ENCODE results near the gene TRIM54. TPM values are rescaled to one million over a fixed set of nuclear protein-coding genes. Genes with fewer than 3 reads are reported as not detected.

Gene TRIM54
- total RNA-seq, 1 donor from 2014 or later = not detected

GRCh38 chr2:27238976-27239375 is 43.3 kb upstream of the TRIM54 start:
- H3K36me3 Mint-ChIP-seq (ENCODE audit: low read depth, unreplicated experiment) = peaks cover 46% of the 10 kb centered on the region
- no peak for TF ChIP-seq CTCF (IDR thresholded peaks at IDR 0.05; ENCODE audit: unreplicated experiment)
- H3K4me1 Mint-ChIP-seq (ENCODE audit: unreplicated experiment) = no peaks in the 10 kb centered on the region
- no peaks in the 10 kb centered on the region for H3K9me3 Mint-ChIP-seq (ENCODE audit: unreplicated experiment)
- peaks cover 2% of the 10 kb centered on the region for H3K27me3 Mint-ChIP-seq (ENCODE audit: unreplicated experiment)
- DNase-seq (ENCODE audit: low spot score) = no peak
- no peak overlapping the region for H3K4me3 Mint-ChIP-seq (ENCODE audit: unreplicated experiment)
- no peak overlapping the region for H3K27ac Mint-ChIP-seq (ENCODE audit: unreplicated experiment)

- peaks cover 2% of the 10 kb centered on the region for H3K27me3 Mint-ChIP-seq (ENCODE audit: unreplicated experiment)
- H3K4me1 Mint-ChIP-seq (ENCODE audit: unreplicated experiment) = no peaks in the 10 kb centered on the region
- peak overlapping the region; percentile 73 for H3K4me3 Mint-ChIP-seq (ENCODE audit: unreplicated experiment)
- peaks cover 41% of the 10 kb centered on the region for H3K36me3 Mint-ChIP-seq (ENCODE audit: low read depth, unreplicated experiment)
- no peaks in the 10 kb centered on the region for H3K9me3 Mint-ChIP-seq (ENCODE audit: unreplicated experiment)
- no peak for TF ChIP-seq CTCF (IDR thresholded peaks at IDR 0.05; ENCODE audit: unreplicated experiment)
- peak overlapping the region; percentile 70 for H3K27ac Mint-ChIP-seq (ENCODE audit: unreplicated experiment)
- DNase-seq (ENCODE audit: low spot score) = no peak
Observed at GRCh38 chr2:27240406-27240805, 41.8 kb upstream of the TRIM54 start.

GRCh38 chr2:27241761-27242613 is 40.2 kb upstream of the TRIM54 start:
- no peak for DNase-seq (ENCODE audit: low spot score)
- no peaks in the 10 kb centered on the region for H3K9me3 Mint-ChIP-seq (ENCODE audit: unreplicated experiment)
- H3K27ac Mint-ChIP-seq (ENCODE audit: unreplicated experiment) = no peak overlapping the region
- H3K4me3 Mint-ChIP-seq (ENCODE audit: unreplicated experiment) = no peak overlapping the region
- H3K36me3 Mint-ChIP-seq (ENCODE audit: low read depth, unreplicated experiment) = peaks cover 31% of the 10 kb centered on the region
- TF ChIP-seq CTCF (IDR thresholded peaks at IDR 0.05; ENCODE audit: unreplicated experiment) = no peak
- no peaks in the 10 kb centered on the region for H3K4me1 Mint-ChIP-seq (ENCODE audit: unreplicated experiment)
- H3K27me3 Mint-ChIP-seq (ENCODE audit: unreplicated experiment) = peaks cover 2% of the 10 kb centered on the region

GRCh38 chr2:27242614-27242951 is 39.6 kb upstream of the TRIM54 start:
- H3K27ac Mint-ChIP-seq (ENCODE audit: unreplicated experiment) = no peak overlapping the region
- no peaks in the 10 kb centered on the region for H3K4me1 Mint-ChIP-seq (ENCODE audit: unreplicated experiment)
- no peak for TF ChIP-seq CTCF (IDR thresholded peaks at IDR 0.05; ENCODE audit: unreplicated experiment)
- H3K36me3 Mint-ChIP-seq (ENCODE audit: low read depth, unreplicated experiment) = peaks cover 29% of the 10 kb centered on the region
- H3K27me3 Mint-ChIP-seq (ENCODE audit: unreplicated experiment) = peaks cover 2% of the 10 kb centered on the region
- DNase-seq (ENCODE audit: low spot score) = no peak
- H3K9me3 Mint-ChIP-seq (ENCODE audit: unreplicated experiment) = no peaks in the 10 kb centered on the region
- no peak overlapping the region for H3K4me3 Mint-ChIP-seq (ENCODE audit: unreplicated experiment)

- no peak for TF ChIP-seq CTCF (IDR thresholded peaks at IDR 0.05; ENCODE audit: unreplicated experiment)
- Mint-ChIP-seq H3K9me3 (ENCODE audit: unreplicated experiment) (no peaks in the 10 kb centered on the region), H3K4me1 (ENCODE audit: unreplicated experiment) (no peaks in the 10 kb centered on the region), H3K4me3 (ENCODE audit: unreplicated experiment) (no peak overlapping the region), H3K27ac (ENCODE audit: unreplicated experiment) (no peak overlapping the region), H3K36me3 (ENCODE audit: low read depth, unreplicated experiment) (peaks cover 29% of the 10 kb centered on the region), H3K27me3 (ENCODE audit: unreplicated experiment) (peaks cover 8% of the 10 kb centered on the region)
- DNase-seq (ENCODE audit: low spot score) = no peak
Observed at GRCh38 chr2:27243391-27244130, 38.7 kb upstream of the TRIM54 start.
